Panc1 (cell line): ENCODE measurements around the gene LPP. TPM values are rescaled to one million over a fixed set of nuclear protein-coding genes. Genes with fewer than 3 reads are reported as not detected.

Experiments
- ATAC-seq: fragments of 200-7000 bp; cut with Tn5 transposase; 2 replicates; pipeline ENCODE4 v1.9.1; 2020; ENCODE audit warnings: mild to moderate bottlenecking, moderate library complexity
- BruUV-seq: library from RNA; stranded (reverse); fragments of 400-500 nt; replicated peaks from 2 replicates; lab custom pipeline; 2021; lab: Mats Ljungman, UMichigan
- CTCF ChIA-PET: fragments of 300-600 bp; sonication (Branson Sonifier 250); formaldehyde crosslinking; loops from one replicate; lab custom pipeline; 2022; ENCODE audit warnings: antibody characterized with exemption; lab: Charles Lee
- POLR2A ChIA-PET: fragments of 300-600 bp; sonication (Branson Sonifier 250); formaldehyde crosslinking; loops from one replicate; lab custom pipeline; 2022; ENCODE audit warnings: antibody characterized with exemption; lab: Charles Lee
- DNase-seq: peaks from one replicate; pipeline ENCODE4 v3.0.0-alpha.2; 2010; ENCODE audit warnings: low read depth, low spot score
- H3K27ac ChIP-seq: 2 replicates; pipeline ENCODE4 v1.5.1; 2011; ENCODE audit warnings: mild to moderate bottlenecking, low read length, inconsistent platforms
- H3K27me3 ChIP-seq: fragments of 200-500 bp; sonication (Bioruptor generic); 2 replicates; pipeline ENCODE4 v1.6.0; 2014; ENCODE audit warnings: low read length, inconsistent platforms; ENCODE audit not compliant: control insufficient read depth, insufficient read depth
- H3K36me3 ChIP-seq: fragments of 200-500 bp; sonication (Bioruptor generic); 2 replicates; pipeline ENCODE4 v1.5.1; 2014; ENCODE audit warnings: inconsistent platforms, mild to moderate bottlenecking, low read length, moderate library complexity; ENCODE audit not compliant: control insufficient read depth, insufficient read depth
- H3K4me1 ChIP-seq: 2 replicates; pipeline ENCODE4 v1.5.1; 2011; ENCODE audit warnings: inconsistent platforms, mild to moderate bottlenecking, low read length, moderate library complexity; ENCODE audit not compliant: control insufficient read depth, insufficient read depth
- H3K4me3 ChIP-seq, 2 experiments: 2 replicates each; pipeline ENCODE4 v1.5.1; 2011 to 2012; ENCODE audit warnings: low read depth in 2 of 2, low read length in 2 of 2, mild to moderate bottlenecking in 2 of 2, inconsistent platforms in 1 of 2, moderate library complexity in 1 of 2
- H3K9me3 ChIP-seq: fragments of 200-500 bp; sonication (Bioruptor generic); 2 replicates; pipeline ENCODE4 v1.5.1; 2014; ENCODE audit warnings: low read depth, mild to moderate bottlenecking, inconsistent platforms, low read length, moderate library complexity; ENCODE audit not compliant: control insufficient read depth, insufficient read depth
- CTCF ChIP-seq: fragments of 450-650 bp; IDR thresholded peaks from 2 replicates; pipeline ENCODE4 v1.5.1; 2017; ENCODE audit warnings: mild to moderate bottlenecking
- POLR2AphosphoS5 ChIP-seq: IDR thresholded peaks from 2 replicates; pipeline ENCODE4 v1.6.1; 2012; ENCODE audit warnings: mild to moderate bottlenecking, low read depth, low read length, moderate library complexity
- REST ChIP-seq, 2 experiments: IDR thresholded peaks; 2 replicates each; pipeline ENCODE4 v1.6.1; 2011 to 2012; ENCODE audit warnings: low read depth in 2 of 2, control low read depth in 1 of 2, low read length in 1 of 2, mild to moderate bottlenecking in 1 of 2, moderate library complexity in 1 of 2; ENCODE audit not compliant: insufficient read depth in 1 of 2
- SIN3A ChIP-seq: IDR thresholded peaks from 2 replicates; pipeline ENCODE4 v1.6.1; 2012; ENCODE audit warnings: low read depth, mild to moderate bottlenecking, low read length, moderate library complexity, borderline replicate concordance; ENCODE audit not compliant: insufficient read depth
- TCF7L2 ChIP-seq: IDR thresholded peaks from 2 replicates; pipeline ENCODE4 v1.6.1; 2011; ENCODE audit warnings: mild to moderate bottlenecking, low read depth, low read length, inconsistent platforms
- in situ Hi-C: cut with HindIII; loops from 2 replicates; pipeline ENCODE4 v1.10.0; 2016; ENCODE audit warnings: low sequenced_read_pairs, low pct_unique_long_range_greater_than_20kb
- intact Hi-C: fragments of 100-400 bp; cut with micrococcal nuclease; formaldehyde crosslinking; loops from one replicate; pipeline ENCODE4 v1.10.0; 2022; ENCODE audit not compliant: unreplicated experiment
- total RNA-seq: library from RNA; stranded (reverse); gene quantifications from one replicate; pipeline ENCODE4 v1.2.1, GENCODE V29; 2021; ENCODE audit not compliant: unreplicated experiment

Gene LPP
- total RNA-seq, 1 experiment from 2014 or later: 90.0 TPM

- ChIA-PET CTCF (no interaction called here), POLR2A (interaction anchor here (0.6 to 0.8 kb wide), 2 partner anchors 70 to 527 kb away, joined by 4 to 5 read pairs; no protein-coding TSS in a partner anchor)
- in situ Hi-C loops (no loop called here), intact Hi-C loops (no loop called here)
- TF ChIP-seq SIN3A: no peak
- TF ChIP-seq REST (IDR thresholded peaks at IDR 0.05; ENCODE audit: insufficient read depth in 1 of 2, low read depth in 2 of 2, low read length in 1 of 2): no peak
- TF ChIP-seq POLR2AphosphoS5: no peak
- no peak for TF ChIP-seq TCF7L2
- TF ChIP-seq CTCF: no peak
- no peaks in the 10 kb centered on the region for H3K27me3 ChIP-seq
- BruUV-seq: no TSS peak
- H3K9me3 ChIP-seq: no peaks in the 10 kb centered on the region
- H3K27ac ChIP-seq: no peak overlapping the region
- ATAC-seq: no peak
- DNase-seq: no peak
- no peaks in the 10 kb centered on the region for H3K4me1 ChIP-seq
- H3K36me3 ChIP-seq: no peaks in the 10 kb centered on the region
- H3K4me3 ChIP-seq: no peak overlapping the region
Measured at GRCh38 chr3:188680605-188681004, 526.6 kb downstream of the LPP start.

GRCh38 chr3:188682316-188682715 lies 528.4 kb downstream of the LPP start:
- no peaks in the 10 kb centered on the region for H3K36me3 ChIP-seq
- ATAC-seq (no peak), DNase-seq (no peak)
- H3K27ac ChIP-seq: no peak overlapping the region
- no TSS peak for BruUV-seq
- H3K27me3 ChIP-seq: no peaks in the 10 kb centered on the region
- H3K4me3 ChIP-seq: no peak overlapping the region
- CTCF ChIA-PET: no interaction called here
- no peaks in the 10 kb centered on the region for H3K9me3 ChIP-seq
- H3K4me1 ChIP-seq: no peaks in the 10 kb centered on the region
- intact Hi-C loops (no loop called here), in situ Hi-C loops (no loop called here)
- TF ChIP-seq TCF7L2: no peak
- TF ChIP-seq REST (IDR thresholded peaks at IDR 0.05; ENCODE audit: insufficient read depth in 1 of 2, low read depth in 2 of 2, low read length in 1 of 2): no peak
- TF ChIP-seq POLR2AphosphoS5: no peak
- POLR2A ChIA-PET: no interaction called here
